HG03439 (cell line): Measurements from ENCODE around the gene NMUR2.
A peak's percentile ranks its signal among the peaks of the same experiment; 100 is the strongest.

Source experiments
- ATAC-seq: cut with Tn5 transposase; IDR thresholded peaks from one replicate; pipeline ENCODE4 v1.9.1; 2021; ENCODE audit warnings: mild to moderate bottlenecking, moderate library complexity; ENCODE audit not compliant: unreplicated experiment

Gene NMUR2

DNA sequence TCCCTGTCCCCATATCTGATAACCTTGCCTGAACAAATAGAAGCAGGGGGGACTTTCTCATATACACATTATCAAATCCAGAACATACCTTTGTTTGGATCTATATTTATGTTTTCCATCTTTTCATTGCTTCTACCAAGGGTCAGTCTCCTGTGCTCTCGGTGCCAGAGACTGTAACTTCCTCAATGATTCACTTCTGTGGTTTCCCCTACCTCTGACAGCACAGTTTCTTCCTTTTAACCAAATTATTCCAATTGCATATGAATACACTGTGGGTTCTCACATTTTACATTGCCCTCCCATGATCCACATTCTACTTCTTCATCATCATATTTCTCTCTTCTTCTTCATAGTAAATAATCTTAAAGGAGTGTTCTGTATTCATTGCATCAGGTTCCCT lies 32.2 kb downstream of the NMUR2 start:
- no peak for ATAC-seq

GRCh38 chr5:152369298-152369697 lies 35.8 kb downstream of the NMUR2 start:
- no peak for ATAC-seq

DNA sequence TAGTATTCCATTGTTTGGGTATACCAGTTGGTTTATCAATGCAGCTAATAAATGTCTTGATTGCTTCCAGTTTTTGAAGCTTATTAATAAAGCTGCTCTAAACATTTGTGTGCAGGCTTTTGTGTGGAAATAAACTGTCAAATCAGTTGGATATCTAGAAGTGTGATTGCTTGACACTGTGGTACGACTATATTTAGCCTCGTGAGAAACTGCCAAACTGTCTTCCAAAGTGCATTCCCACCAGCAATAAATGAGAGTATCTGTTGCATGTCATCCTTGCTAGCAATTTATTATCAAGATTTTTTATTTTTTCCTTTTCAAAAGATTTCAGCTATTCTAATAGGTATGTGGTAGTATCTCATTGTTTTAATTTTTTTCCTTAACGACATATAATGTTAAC lies 37.5 kb downstream of the NMUR2 start:
- no peak for ATAC-seq

DNA sequence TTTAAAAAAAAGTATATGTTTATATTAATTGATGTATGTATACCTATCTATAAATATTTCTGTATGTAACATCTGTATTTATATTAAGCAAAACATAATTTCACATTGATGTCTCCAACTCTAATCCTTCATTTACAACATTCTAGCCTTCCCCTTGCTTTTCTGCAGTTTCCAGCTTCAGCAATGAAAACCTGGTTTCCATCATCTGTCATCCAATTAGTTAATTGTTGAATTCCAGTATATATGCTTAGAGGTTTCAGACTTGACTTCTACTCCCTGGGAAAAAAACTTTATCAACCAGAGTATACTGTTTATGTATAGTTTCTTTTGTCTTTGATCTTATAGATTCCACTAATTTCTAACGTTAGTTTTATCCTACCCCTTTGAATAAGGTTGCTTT lies 38.4 kb downstream of the NMUR2 start:
- no peak for ATAC-seq

DNA sequence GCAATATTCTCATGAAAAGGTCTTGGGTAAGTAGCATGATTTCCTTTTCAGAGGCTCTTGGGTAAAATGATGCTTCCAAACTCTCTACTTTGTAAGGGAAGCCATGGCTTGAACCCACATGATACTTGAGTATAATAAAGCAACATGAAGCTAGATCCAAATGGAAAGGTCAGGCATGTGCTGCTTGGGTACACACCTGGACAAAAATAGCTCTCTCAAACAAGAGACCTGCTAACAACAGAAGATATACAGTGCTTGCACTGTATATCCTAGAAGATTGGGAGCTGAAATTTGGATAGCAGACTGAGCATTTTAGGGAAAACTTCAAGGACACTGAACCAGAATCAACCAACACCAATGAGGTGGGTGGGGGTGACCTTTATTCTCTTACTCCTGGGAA lies 40.2 kb downstream of the NMUR2 start:
- ATAC-seq = no peak

DNA sequence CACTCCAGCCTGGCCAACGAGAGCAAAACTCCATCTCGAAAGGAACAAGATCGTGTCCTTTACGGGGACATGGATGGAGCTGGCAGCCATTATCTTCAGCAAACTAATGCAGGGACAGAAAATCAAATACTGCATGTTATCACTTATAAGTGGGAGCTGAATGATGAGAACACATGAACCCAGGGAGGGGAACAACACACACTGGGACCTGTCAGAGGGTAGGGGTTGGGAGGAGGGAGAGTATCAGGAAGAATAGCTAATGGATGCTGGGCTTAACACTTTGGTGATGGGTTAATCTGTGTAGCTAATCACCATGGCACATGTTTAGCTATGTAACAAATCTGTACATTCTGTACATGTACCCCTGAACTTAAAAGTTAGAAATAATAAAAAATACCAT lies 40.9 kb downstream of the NMUR2 start:
- no peak for ATAC-seq

DNA sequence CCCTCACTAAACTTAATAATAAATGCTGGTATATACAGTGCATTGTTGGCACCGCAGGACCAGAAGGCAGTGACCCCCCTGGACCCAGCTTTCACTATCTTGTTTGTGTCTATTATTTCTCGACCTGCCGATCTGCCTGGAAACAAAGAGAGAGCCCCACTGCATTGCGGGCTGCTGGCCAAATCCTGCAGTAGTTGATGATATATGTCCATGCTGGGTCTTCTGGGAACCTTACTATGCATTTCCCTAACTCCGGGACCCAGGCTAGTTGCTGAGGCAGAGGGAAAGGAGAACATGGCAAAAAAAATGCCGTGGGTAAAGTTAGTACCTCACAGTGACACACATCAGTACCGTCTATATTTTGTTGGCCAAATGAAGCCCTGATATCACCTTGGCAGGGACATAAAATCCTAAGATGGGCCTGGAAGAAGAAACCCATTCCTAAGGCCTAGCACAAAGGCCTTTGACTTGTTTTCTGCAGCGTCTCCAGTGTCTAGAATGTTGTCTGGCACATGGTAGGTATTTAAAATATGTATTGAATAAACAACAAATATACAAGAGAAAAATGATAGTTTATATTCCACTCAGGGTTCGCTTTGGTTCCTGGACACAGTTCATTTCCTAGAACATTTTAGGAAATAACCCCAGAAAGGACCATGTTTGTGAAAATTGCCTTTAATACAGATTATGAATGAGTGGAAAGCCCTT lies 46.1 kb downstream of the NMUR2 start:
- no peak for ATAC-seq

GRCh38 chr5:152356506-152356905 lies 48.6 kb downstream of the NMUR2 start:
- ATAC-seq = no peak

DNA sequence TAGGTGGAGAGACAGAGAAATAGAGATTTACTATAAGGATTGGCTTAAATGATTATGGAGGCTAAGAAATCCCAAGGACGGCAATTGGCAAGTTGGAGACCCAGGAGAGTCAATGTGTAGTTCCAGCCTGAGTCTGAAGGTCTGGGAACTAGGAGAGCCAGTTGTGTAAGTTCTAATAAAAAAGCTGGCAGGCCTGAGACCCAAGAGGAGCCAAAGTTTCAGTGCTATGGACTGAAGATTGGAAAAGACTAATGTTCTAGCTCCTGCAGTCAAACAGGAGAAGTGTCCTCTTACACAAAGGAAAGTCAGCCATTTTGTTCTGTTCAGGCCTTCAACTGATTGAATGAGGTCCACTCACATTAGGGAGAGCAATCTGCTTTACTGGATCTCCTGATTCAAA lies 50.0 kb downstream of the NMUR2 start:
- no peak for ATAC-seq

DNA sequence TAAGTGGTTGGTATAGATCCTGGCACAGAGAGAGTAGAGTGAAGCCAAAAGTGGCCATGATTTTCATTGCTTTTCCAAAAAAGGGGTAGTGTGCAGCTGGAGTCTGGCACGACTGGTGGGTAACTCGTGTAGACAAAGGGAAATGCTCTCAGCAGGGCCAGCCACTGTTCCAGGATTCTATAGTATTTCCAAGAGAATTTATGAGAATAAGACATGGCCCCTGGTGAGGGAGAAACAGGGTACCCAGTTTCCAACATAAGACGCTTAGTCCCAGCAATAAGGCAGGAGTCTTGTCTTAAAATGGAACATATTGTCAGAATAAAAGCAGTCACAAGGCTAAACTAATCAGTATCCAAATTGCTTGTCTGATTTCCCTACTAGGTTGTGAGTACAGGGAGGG lies 52.1 kb downstream of the NMUR2 start:
- no peak for ATAC-seq

- ATAC-seq = peak; percentile 80
These were observed 55.2 kb downstream of the NMUR2 start for GRCh38 chr5:152349683-152350526.
